CD1c-positive myeloid dendritic cell (primary cell): ENCODE measurements around the gene RDH5.
"Not testable (repeated sequence)": the region's sequence is repeated elsewhere in the genome, so short reads cannot be mapped to it uniquely, and the experiment has no call there.

Experiments used
- DNase-seq: peaks from one replicate; pipeline ENCODE4 v3.0.0-alpha.2; 2016; ENCODE audit errors: extremely low spot score

RDH5 gene

GRCh38 chr12:55745361-55746173 is 25.4 kb downstream of the RDH5 start:
- DNase-seq, result no peak

DNA sequence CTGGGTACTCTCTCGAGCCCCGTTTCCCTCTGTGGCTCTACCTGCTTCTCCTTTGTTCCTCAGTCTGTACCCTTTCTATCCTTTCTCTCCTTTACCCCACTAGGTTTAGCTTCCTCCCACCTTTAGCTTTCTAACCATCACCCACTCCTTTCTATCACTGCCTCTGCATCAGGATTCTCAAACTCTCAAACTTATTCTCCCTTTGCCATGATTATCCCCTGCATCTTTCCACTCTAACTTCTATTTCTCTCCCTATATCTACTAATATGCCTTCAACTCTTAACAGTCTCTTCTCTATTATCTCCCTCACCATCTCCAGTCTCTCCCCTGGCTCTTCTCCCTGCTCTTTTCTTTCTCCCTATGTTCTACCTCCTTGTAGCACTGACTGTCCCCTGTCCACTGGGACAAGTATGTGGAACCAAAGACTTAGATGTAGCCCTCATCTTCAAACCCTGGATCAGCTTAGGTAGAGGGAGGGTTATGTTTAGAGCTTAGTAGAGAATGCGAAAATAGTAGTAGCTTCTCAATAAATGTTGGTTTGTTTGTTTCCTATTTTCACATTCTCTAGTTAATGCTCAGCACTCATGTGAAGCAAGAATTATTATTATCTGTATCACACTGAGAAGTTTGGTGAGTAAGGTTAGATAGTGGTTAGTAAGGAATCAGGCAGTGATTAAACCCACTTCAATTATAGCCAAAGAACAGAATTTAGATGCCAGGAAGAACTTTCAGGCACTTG is 26.1 kb downstream of the RDH5 start:
- no peak for DNase-seq

GRCh38 chr12:55746913-55747231 is 26.7 kb downstream of the RDH5 start:
- DNase-seq, result no peak

- DNase-seq, result no peak
Measured at GRCh38 chr12:55748230-55748993, 28.2 kb downstream of the RDH5 start.

- DNase-seq, result no peak
Measured at GRCh38 chr12:55755246-55755645, 35.1 kb downstream of the RDH5 start.

DNA sequence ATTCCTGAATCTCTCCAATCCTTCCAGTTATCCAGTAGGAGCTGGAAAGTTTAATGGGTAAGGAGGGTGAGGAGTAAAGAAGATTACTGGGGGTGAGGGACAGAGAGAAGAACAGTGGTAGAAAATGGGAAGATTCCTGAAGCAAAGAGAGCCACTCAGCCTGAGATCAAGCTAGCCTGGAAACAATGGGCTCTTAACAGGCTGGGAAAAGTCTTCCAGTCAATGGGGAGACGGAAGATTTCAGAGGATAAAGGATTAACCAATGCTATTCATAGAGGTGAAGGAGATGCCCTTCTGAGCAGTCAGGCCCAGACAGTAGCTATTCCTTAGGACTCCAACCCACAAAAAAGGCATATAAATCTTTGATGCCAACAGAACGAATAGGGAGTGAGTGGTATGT is 37.5 kb downstream of the RDH5 start:
- DNase-seq, result no peak

GRCh38 chr12:55758575-55758974 is 38.4 kb downstream of the RDH5 start:
- not testable (repeated sequence) for DNase-seq

DNA sequence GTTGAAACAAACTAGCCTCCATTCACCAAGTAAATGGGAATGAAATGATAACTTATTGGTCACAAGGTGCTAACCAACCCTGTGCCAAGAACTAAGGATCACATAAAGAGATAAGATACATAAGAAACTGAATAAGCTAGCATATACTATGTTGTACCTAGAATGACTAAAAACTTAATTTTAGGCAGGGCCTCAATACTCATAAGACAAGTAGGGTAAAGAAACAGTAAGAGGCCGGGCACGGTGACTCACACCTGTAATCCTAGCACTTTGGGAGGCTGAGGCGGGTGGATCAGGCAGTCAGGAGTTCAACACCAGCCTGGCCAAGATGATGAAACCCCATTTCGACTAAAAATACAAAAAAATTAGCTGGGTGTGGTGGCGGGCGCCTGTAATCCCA is 40.5 kb downstream of the RDH5 start:
- DNase-seq, result no peak

GRCh38 chr12:55762646-55763045 is 42.5 kb downstream of the RDH5 start:
- no peak for DNase-seq

DNA sequence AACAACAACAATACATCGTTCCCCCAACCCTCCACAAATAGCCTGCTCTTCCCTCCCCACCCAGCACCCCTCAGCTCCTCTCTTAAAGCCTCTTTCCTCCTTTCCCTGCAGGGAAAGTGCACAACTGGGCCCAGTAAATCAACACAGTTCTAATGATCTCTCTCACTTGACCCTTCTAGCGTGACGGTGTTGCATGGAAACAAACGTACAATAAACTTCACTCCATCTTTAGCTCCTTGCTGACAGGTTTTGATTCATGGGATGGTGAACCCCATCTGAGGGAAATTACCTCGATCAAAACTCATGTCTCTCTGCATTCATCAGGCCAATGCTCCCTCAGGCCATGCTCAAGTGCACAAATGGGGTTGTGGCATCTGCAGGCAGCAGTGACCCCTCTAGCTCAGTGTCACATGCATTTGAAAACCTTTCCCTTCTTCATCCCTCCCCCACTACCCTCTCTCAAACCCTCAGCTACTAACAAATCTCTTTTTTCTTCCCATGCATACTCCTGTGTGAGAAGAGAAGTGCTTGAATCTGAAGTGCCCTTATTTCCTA is 45.6 kb downstream of the RDH5 start:
- no peak for DNase-seq

GRCh38 chr12:55767156-55767555 is 47.0 kb downstream of the RDH5 start:
- DNase-seq, result no peak

DNA sequence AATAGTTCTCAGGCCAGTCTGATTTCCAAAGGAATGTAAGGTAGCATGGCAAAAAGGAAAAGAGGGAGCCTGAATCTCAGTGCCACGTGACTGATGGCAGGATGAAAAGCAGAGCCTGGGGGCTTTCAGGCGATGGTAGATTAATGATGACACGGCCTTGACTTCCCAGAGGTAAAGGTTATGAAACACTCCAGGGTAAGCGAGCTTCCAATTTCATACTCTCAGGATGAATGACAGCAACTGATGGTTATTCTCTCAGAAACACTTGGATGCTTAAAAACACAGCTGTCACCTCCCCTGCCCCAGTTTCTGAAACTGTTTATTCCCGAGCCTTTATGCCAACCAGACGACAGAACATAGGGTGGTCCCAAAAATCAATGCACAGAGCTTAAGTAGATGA is 51.5 kb downstream of the RDH5 start:
- DNase-seq, result no peak
